22Rv1 (cell line): ENCODE data around the gene AUTS2.

Experiments
- ZFX ChIP-seq: fragments of 450-650 bp; IDR thresholded peaks from 2 replicates; pipeline ENCODE4 v1.6.1; 2017; ENCODE audit warnings: antibody characterized with exemption, borderline replicate concordance
- TF ChIP-seq, protein P1 (sequence below): fragments of 450-650 bp; IDR thresholded peaks from 2 replicates; pipeline ENCODE4 v1.5.1; 2017; ENCODE audit warnings: mild to moderate bottlenecking

DNA sequence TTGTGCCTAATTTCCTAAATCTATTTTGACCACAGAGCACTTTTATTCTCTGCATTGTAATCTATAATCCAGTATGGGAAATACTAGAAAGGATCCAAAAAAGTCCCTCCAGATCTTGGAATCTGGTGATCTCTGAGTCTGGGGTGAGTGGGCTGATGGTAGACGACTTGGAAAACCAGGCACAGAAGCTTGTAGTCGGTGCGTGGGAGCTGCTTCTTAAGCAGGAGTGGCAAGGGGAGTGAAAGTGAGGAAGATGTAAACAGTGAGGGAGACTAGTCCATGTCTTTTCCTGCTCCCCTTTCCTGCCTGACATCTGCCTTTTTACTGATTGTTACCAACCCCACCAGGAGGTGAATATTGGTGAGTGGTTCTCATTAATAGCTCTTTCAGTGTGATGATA is 6.8 kb downstream of the AUTS2 start:
- TF ChIP-seq, protein P1, sequence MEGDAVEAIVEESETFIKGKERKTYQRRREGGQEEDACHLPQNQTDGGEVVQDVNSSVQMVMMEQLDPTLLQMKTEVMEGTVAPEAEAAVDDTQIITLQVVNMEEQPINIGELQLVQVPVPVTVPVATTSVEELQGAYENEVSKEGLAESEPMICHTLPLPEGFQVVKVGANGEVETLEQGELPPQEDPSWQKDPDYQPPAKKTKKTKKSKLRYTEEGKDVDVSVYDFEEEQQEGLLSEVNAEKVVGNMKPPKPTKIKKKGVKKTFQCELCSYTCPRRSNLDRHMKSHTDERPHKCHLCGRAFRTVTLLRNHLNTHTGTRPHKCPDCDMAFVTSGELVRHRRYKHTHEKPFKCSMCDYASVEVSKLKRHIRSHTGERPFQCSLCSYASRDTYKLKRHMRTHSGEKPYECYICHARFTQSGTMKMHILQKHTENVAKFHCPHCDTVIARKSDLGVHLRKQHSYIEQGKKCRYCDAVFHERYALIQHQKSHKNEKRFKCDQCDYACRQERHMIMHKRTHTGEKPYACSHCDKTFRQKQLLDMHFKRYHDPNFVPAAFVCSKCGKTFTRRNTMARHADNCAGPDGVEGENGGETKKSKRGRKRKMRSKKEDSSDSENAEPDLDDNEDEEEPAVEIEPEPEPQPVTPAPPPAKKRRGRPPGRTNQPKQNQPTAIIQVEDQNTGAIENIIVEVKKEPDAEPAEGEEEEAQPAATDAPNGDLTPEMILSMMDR: no peak
- no peak for TF ChIP-seq ZFX
